ENCODE results near the gene CCL25. TPM values are rescaled to one million over a fixed set of nuclear protein-coding genes. Genes with fewer than 3 reads are reported as not detected.

Gene CCL25
- total RNA-seq, 3 donors from 2014 or later, result not detected

GRCh38 chr19:8069096-8069973, 16.8 kb downstream of the CCL25 start:
- DNase-seq (ENCODE audit: low spot score in 2 of 2), result no peak
- intact Hi-C loops (cut with DNase I; ENCODE audit: low total_unique reads), result no loop called here
- TF ChIP-seq POLR2A (IDR thresholded peaks at IDR 0.05), result no peak
- TF ChIP-seq CTCF (IDR thresholded peaks at IDR 0.05), result no peak
- no peak for TF ChIP-seq POLR2AphosphoS5 (IDR thresholded peaks at IDR 0.05)

GRCh38 chr19:8071912-8072311, 19.4 kb downstream of the CCL25 start:
- no peaks in the 10 kb centered on the region for H3K36me3 ChIP-seq

More at GRCh38 chr19:8069096-8069973, 16.8 kb downstream of the CCL25 start:
- Histone ChIP-seq H3K9me3 (peaks cover 14% of the 10 kb centered on the region in 2 donors), H3K27ac (no peak overlapping the region), H3K27me3 (no peaks in the 10 kb centered on the region), H3K4me1 (no peaks in the 10 kb centered on the region), H3K4me3 (no peak overlapping the region), H3K36me3 (no peaks in the 10 kb centered on the region)

GRCh38 chr19:8074501-8074900, 21.9 kb downstream of the CCL25 start:
- no peaks in the 10 kb centered on the region for H3K4me1 ChIP-seq
- TF ChIP-seq CTCF (IDR thresholded peaks at IDR 0.05) (no peak), POLR2A (IDR thresholded peaks at IDR 0.05) (no peak), POLR2AphosphoS5 (IDR thresholded peaks at IDR 0.05) (no peak)
- H3K4me3 ChIP-seq, result no peak overlapping the region
- H3K9me3 ChIP-seq, result peaks cover 4 to 7% of the 10 kb centered on the region in 2 donors
- no peaks in the 10 kb centered on the region for H3K27me3 ChIP-seq
- intact Hi-C loops (cut with DNase I; ENCODE audit: low total_unique reads), result no loop called here
- no peak for DNase-seq (ENCODE audit: low spot score in 2 of 2)
- no peaks in the 10 kb centered on the region for H3K36me3 ChIP-seq
- no peak overlapping the region for H3K27ac ChIP-seq

More at GRCh38 chr19:8071912-8072311, 19.4 kb downstream of the CCL25 start:
- Histone ChIP-seq H3K4me1 (no peaks in the 10 kb centered on the region), H3K27ac (no peak overlapping the region), H3K9me3 (peaks cover 14% of the 10 kb centered on the region in 2 donors), H3K27me3 (no peaks in the 10 kb centered on the region), H3K4me3 (no peak overlapping the region)
- intact Hi-C loops (cut with DNase I; ENCODE audit: low total_unique reads), result no loop called here
- no peak for DNase-seq (ENCODE audit: low spot score in 2 of 2)
- no peak for TF ChIP-seq POLR2A (IDR thresholded peaks at IDR 0.05)
- no peak for TF ChIP-seq CTCF (IDR thresholded peaks at IDR 0.05)
- TF ChIP-seq POLR2AphosphoS5 (IDR thresholded peaks at IDR 0.05), result no peak

GRCh38 chr19:8075158-8076074, 22.9 kb downstream of the CCL25 start:
- TF ChIP-seq CTCF (IDR thresholded peaks at IDR 0.05), result no peak
- TF ChIP-seq POLR2A (IDR thresholded peaks at IDR 0.05), result no peak
- no peak for TF ChIP-seq POLR2AphosphoS5 (IDR thresholded peaks at IDR 0.05)
- Histone ChIP-seq H3K36me3 (no peaks in the 10 kb centered on the region), H3K9me3 (peaks cover 0 to 3% of the 10 kb centered on the region in 2 donors), H3K27me3 (no peaks in the 10 kb centered on the region), H3K4me1 (no peaks in the 10 kb centered on the region), H3K4me3 (no peak overlapping the region), H3K27ac (no peak overlapping the region)
- intact Hi-C loops (cut with DNase I; ENCODE audit: low total_unique reads), result no loop called here
- no peak for DNase-seq (ENCODE audit: low spot score in 2 of 2)
